ENCODE results near the gene CPD. TPM values are rescaled to one million over a fixed set of nuclear protein-coding genes. Genes with fewer than 3 reads are reported as not detected.

The CPD gene
- total and polyA plus RNA-seq, 9 of the 15 experiments (the other 6 are each of a cell fraction or from before 2014, with no cell fraction given): 4.5 to 24.4 (median 20.4) TPM

GRCh38 chr17:30378825-30379302, at the start of gene CPD (continued):
- TF ChIP-seq NEUROD1 (IDR thresholded peaks at IDR 0.05; ENCODE audit: borderline replicate concordance, low read depth, low read length, partially characterized antibody) (peak; percentile 91), THRAP3 (IDR thresholded peaks at IDR 0.05; ENCODE audit: borderline replicate concordance) (no peak), ETV6 (IDR thresholded peaks at IDR 0.05; ENCODE audit: borderline replicate concordance in 1 of 2, low read depth in 2 of 2, low read length in 1 of 2) (no peak), ETV6 (CRISPR knock-in tag; IDR thresholded peaks at IDR 0.05; ENCODE audit: borderline replicate concordance) (no peak), RCOR1 (IDR thresholded peaks at IDR 0.05; ENCODE audit: borderline replicate concordance in 1 of 2, low read depth in 2 of 2, low read length in 2 of 2) (peak in 1 of 2 experiments; percentile 17; a peak in 1 of 4 replicates), PKNOX1 (IDR thresholded peaks at IDR 0.05) (no peak), STAT5A (IDR thresholded peaks at IDR 0.05; ENCODE audit: borderline replicate concordance, low read length) (no peak), HIVEP1 (CRISPR knock-in tag; IDR thresholded peaks at IDR 0.05) (no peak), ZBTB1 (CRISPR knock-in tag; IDR thresholded peaks at IDR 0.05; ENCODE audit: borderline replicate concordance, low read depth) (no peak), RNF219 (CRISPR knock-in tag; IDR thresholded peaks at IDR 0.05) (no peak), SMARCA4 (IDR thresholded peaks at IDR 0.05) (no peak), MCM3 (IDR thresholded peaks at IDR 0.05) (no peak), IRF2 (CRISPR knock-in tag; IDR thresholded peaks at IDR 0.05) (no peak), FOXP4 (CRISPR knock-in tag; IDR thresholded peaks at IDR 0.05; ENCODE audit: borderline replicate concordance) (no peak), HNRNPLL (IDR thresholded peaks at IDR 0.05; ENCODE audit: low read depth, low read length, poor library complexity, severe bottlenecking) (peak; percentile 72), RREB1 (CRISPR knock-in tag; IDR thresholded peaks at IDR 0.05) (no peak), DDX20 (tag; IDR thresholded peaks at IDR 0.05; ENCODE audit: low read depth) (no peak), NFE2 (IDR thresholded peaks at IDR 0.05; ENCODE audit: low read depth) (no peak)
